K562 (cell line): ENCODE results near the gene TBC1D7. TPM values are rescaled to one million over a fixed set of nuclear protein-coding genes. Genes with fewer than 3 reads are reported as not detected.

Experiments
- ATAC-seq: fragments of 200-7000 bp; cut with Tn5 transposase; 3 replicates; pipeline ENCODE4 v1.9.1; 2020; ENCODE audit warnings: moderate library complexity
- BruUV-seq: library from RNA; stranded (reverse); fragments of 400-500 nt; replicated peaks from 2 replicates; lab custom pipeline; 2021; lab: Mats Ljungman, UMichigan
- CTCF ChIA-PET: fragments of 300-600 bp; formaldehyde crosslinking; extraction: SDS; loops from one replicate; lab custom pipeline; 2021; ENCODE audit warnings: low intra/inter-chr PET ratio; lab: Yijun Ruan, JAX
- POLR2A ChIA-PET: fragments of 300-600, 350-650 bp; sonication (Branson Sonifier 250); formaldehyde crosslinking; extraction: SDS; loops from one replicate; lab custom pipeline; 2021; ENCODE audit warnings: antibody characterized with exemption, inconsistent platforms; lab: Yijun Ruan, JAX
- DNase-seq, 4 experiments: peaks; one replicate each; pipeline versions ENCODE4 v3.0.0 to v3.0.0-alpha.2; 2011 to 2018; ENCODE audit warnings: low spot score in 3 of 4, mixed read lengths in 3 of 4; ENCODE audit errors: extremely low read depth in 1 of 4
- FAIRE-seq: peaks from 2 replicates; lab custom pipeline; 2011; peaks lifted over from hg19 to GRCh38; lab: Jason Lieb, UNC
- H2AFZ ChIP-seq: 2 replicates; pipeline ENCODE4 v1.6.0; 2011; ENCODE audit warnings: low read depth, low read length, control low read depth, inconsistent platforms
- H3K27ac ChIP-seq: fragments of 200-600 bp; 3 replicates; pipeline ENCODE4 v1.8.0; 2011; ENCODE audit warnings: low read depth, mild to moderate bottlenecking, control low read depth, inconsistent platforms, low read length, moderate library complexity, mixed read lengths; ENCODE audit errors: extremely low read depth
- H3K27me3 ChIP-seq, 2 experiments: fragments of 300-600 bp in 1 of 2; 2 replicates in 1 of 2; 3 replicates in 1 of 2; pipeline versions ENCODE4 v1.6.0 to v1.8.0; 2011; ENCODE audit warnings: inconsistent platforms in 2 of 2, low read length in 2 of 2, mild to moderate bottlenecking in 1 of 2, mixed read lengths in 1 of 2, moderate library complexity in 1 of 2; ENCODE audit not compliant: control insufficient read depth in 2 of 2, insufficient read depth in 2 of 2
- H3K36me3 ChIP-seq: fragments of 300-600 bp; 3 replicates; pipeline ENCODE4 v1.8.0; 2011; ENCODE audit warnings: mild to moderate bottlenecking, low read length, inconsistent platforms; ENCODE audit not compliant: control insufficient read depth, insufficient read depth
- H3K4me1 ChIP-seq, 2 experiments: fragments of 200-600 bp in 1 of 2; replicated peaks in 1 of 2; 2 replicates in 1 of 2; 3 replicates in 1 of 2; pipeline versions ENCODE4 v1.5.1 to v1.8.0; 2011; ENCODE audit warnings: inconsistent platforms in 2 of 2, low read length in 2 of 2, mild to moderate bottlenecking in 1 of 2, mixed read lengths in 1 of 2, moderate library complexity in 1 of 2; ENCODE audit not compliant: control insufficient read depth in 2 of 2, insufficient read depth in 2 of 2
- H3K4me2 ChIP-seq: 2 replicates; pipeline ENCODE4 v1.6.1; 2011; ENCODE audit warnings: low read length, control low read depth, inconsistent platforms, mixed read lengths; ENCODE audit not compliant: insufficient read depth
- H3K4me3 ChIP-seq: fragments of 200-600 bp; sonication (generic), shearing (Covaris generic); 2 replicates; pipeline ENCODE4 v1.5.1; 2016; ENCODE audit warnings: control low read depth, inconsistent platforms
- H3K79me2 ChIP-seq: fragments of 200-600 bp; 3 replicates; pipeline ENCODE4 v1.8.0; 2011; ENCODE audit warnings: low read length, inconsistent platforms; ENCODE audit not compliant: control insufficient read depth, insufficient read depth
- H3K9ac ChIP-seq, 2 experiments: 2 replicates each; pipeline versions ENCODE4 v1.6.0 to v1.6.1; 2011; ENCODE audit warnings: low read depth in 2 of 2, low read length in 2 of 2, control low read depth in 1 of 2, inconsistent platforms in 1 of 2, mild to moderate bottlenecking in 1 of 2, mixed read lengths in 1 of 2; ENCODE audit not compliant: insufficient read depth in 1 of 2
- H3K9me1 ChIP-seq: one replicate; pipeline ENCODE4 v1.6.0; 2011; ENCODE audit warnings: inconsistent platforms, mild to moderate bottlenecking, low read length, moderate library complexity; ENCODE audit not compliant: control insufficient read depth, insufficient read depth
- H3K9me3 ChIP-seq: replicated peaks from 2 replicates; pipeline ENCODE4 v1.5.1; 2011; ENCODE audit warnings: low read depth, low read length, inconsistent platforms; ENCODE audit not compliant: control insufficient read depth, insufficient read depth
- H4K20me1 ChIP-seq: replicated peaks from 2 replicates; pipeline ENCODE4 v1.6.1; 2011; ENCODE audit warnings: low read length, inconsistent platforms, mixed read lengths; ENCODE audit not compliant: control insufficient read depth, insufficient read depth
- CTBP1 ChIP-seq: fragments of 450-650 bp; IDR thresholded peaks from 2 replicates; pipeline ENCODE4 v1.6.1; 2016; ENCODE audit warnings: borderline replicate concordance
- GATA2 ChIP-seq: sonication (generic); formaldehyde crosslinking; IDR thresholded peaks from 2 replicates; pipeline ENCODE4 v1.4.0; 2020; ENCODE audit warnings: mild to moderate bottlenecking, missing genetic modification reagents
- MCM5 ChIP-seq: fragments of 450-650 bp; IDR thresholded peaks from 2 replicates; pipeline ENCODE4 v1.6.1; 2016; ENCODE audit warnings: low read depth
- RBM17 ChIP-seq: fragments of 200-400 bp; formaldehyde crosslinking; IDR thresholded peaks from 2 replicates; pipeline ENCODE4 v1.6.1; 2017; ENCODE audit warnings: low read depth, mild to moderate bottlenecking, low read length, borderline replicate concordance
- SETDB1 ChIP-seq: IDR thresholded peaks from one replicate; pipeline ENCODE4 v1.6.1; 2012; ENCODE audit warnings: low read length, control low read depth, inconsistent platforms
- TCF7 ChIP-seq: sonication (generic); IDR thresholded peaks from 2 replicates; pipeline ENCODE4 v1.6.1; 2016; ENCODE audit warnings: antibody characterized with exemption, borderline replicate concordance
- WHSC1 ChIP-seq: IDR thresholded peaks from one replicate; pipeline ENCODE4 v1.6.1; 2012; ENCODE audit warnings: low read length, control low read depth, inconsistent platforms
- ZNF507 ChIP-seq: conservative IDR thresholded peaks from 2 replicates; pipeline ENCODE4 v1.6.1; 2017; ENCODE audit warnings: missing genetic modification characterization, missing compliant biosample characterization
- ZNF778 ChIP-seq: fragments of 450-650 bp; formaldehyde crosslinking; IDR thresholded peaks from 2 replicates; pipeline ENCODE4 v1.4.0; 2020; ENCODE audit warnings: mild to moderate bottlenecking, moderate library complexity
- ZSCAN32 ChIP-seq: fragments of 450-650 bp; formaldehyde crosslinking; IDR thresholded peaks from 2 replicates; pipeline ENCODE4 v1.4.0; 2020; ENCODE audit warnings: mild to moderate bottlenecking, moderate library complexity
- WGBS: fragments of 100-300 bp; shearing (Covaris generic); methylation state at CpG from one replicate; pipeline ENCODE4 v1.1.6; 2016; ENCODE audit warnings: low coverage, mixed read lengths; ENCODE audit not compliant: insufficient coverage; ENCODE audit errors: missing lambda C conversion rate; 5-methylcytosine and 5-hydroxymethylcytosine counted together
- in situ Hi-C: fragments of 300-500 bp; cut with MboI; formaldehyde crosslinking; loops from 4 replicates; pipeline ENCODE4 v1.15.0; 2018; ENCODE audit warnings: inconsistent platforms, mixed read lengths
- intact Hi-C: fragments of 100-400 bp; cut with micrococcal nuclease; formaldehyde crosslinking; loops from 2 replicates; pipeline ENCODE4 v1.14.2; 2022
- polyA plus RNA-seq, 8 experiments: library from polyadenylated mRNA; depleted of rRNA in 4 of 8; stranded (reverse) in 5 of 8; unstranded in 3 of 8; fragments of >200 nt; fragmentation: Nextera tagmentation in 2 of 8; fragmentation: Illumina TruSeq in 1 of 8; extraction: Ambion mirVana in 2 of 8; extraction: Trizol in 1 of 8; gene quantifications; 2 replicates each; pipeline versions ENCODE4 v1.2.1 to v1.2.3, GENCODE V29; 2011 to 2014; ENCODE audit warnings: inconsistent platforms in 1 of 8, missing spikeins in 1 of 8
- total RNA-seq, 7 experiments: library from RNA; depleted of rRNA in 6 of 7; stranded (reverse); fragments of >200 nt in 6 of 7; fragmentation: Illumina TruSeq in 2 of 7; extraction: Trizol in 2 of 7; gene quantifications; 2 replicates each; pipeline versions ENCODE4 v1.2.1 to v1.2.3, GENCODE V29; 2011 to 2021; ENCODE audit warnings: low replicate concordance in 1 of 7
- TF ChIP-seq, protein P1 (sequence below), 2 experiments: fragments of 200-800 bp in 1 of 2; sonication (Bioruptor generic) in 1 of 2; sonication (generic) in 1 of 2; formaldehyde crosslinking in 1 of 2; IDR thresholded peaks in 1 of 2; conservative IDR thresholded peaks in 1 of 2; 2 replicates each; pipeline versions ENCODE4 v1.5.0 to v1.6.1; 2016 to 2020; ENCODE audit warnings: missing compliant biosample characterization in 1 of 2, missing genetic modification characterization in 1 of 2, missing genetic modification reagents in 1 of 2
- TF ChIP-seq, protein P2 (sequence below): sonication (generic); formaldehyde crosslinking; IDR thresholded peaks from 2 replicates; pipeline ENCODE4 v1.8.0; 2023; ENCODE audit warnings: mild to moderate bottlenecking, missing genetic modification reagents

Gene TBC1D7
- total and polyA plus RNA-seq, 9 of the 15 experiments (the other 6 are each of a cell fraction or from before 2014, with no cell fraction given): 49.4 to 107 (median 61.1) TPM

DNA sequence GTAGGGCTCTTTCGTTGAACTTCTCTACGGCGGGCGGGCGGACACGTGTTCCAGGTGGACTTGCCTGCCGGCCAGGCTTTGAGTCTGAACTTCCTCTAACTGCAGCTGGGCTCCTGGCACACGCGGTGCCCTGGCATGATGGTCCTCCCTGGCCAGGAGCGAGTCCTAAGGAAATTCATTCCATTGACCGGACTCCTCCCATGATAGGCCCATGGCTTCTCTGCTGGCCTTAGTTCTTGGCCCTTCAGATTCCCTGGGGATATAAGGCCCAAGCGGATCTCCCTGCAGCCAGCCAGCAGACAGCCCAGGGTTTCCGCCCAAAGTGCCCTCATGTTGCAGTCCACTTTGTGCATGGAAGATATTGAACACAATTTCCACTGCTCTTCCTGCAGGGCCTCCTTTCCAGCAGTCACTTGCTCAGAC is 39.4 kb downstream of the TBC1D7 start:
- Histone ChIP-seq H3K27me3 (no peaks in the 10 kb centered on the region), H3K9ac (no peak overlapping the region; a peak in 1 of 4 replicates), H3K36me3 (peaks cover 62% of the 10 kb centered on the region), H3K4me3 (no peak overlapping the region), H3K4me2 (no peak overlapping the region), H3K4me1 (peaks cover 7 to 11% of the 10 kb centered on the region in 2 experiments; a peak in 3 of 5 replicates), H3K79me2 (no peaks in the 10 kb centered on the region), H3K9me1 (no peaks in the 10 kb centered on the region), H3K9me3 (peaks cover 11% of the 10 kb centered on the region), H4K20me1 (no peaks in the 10 kb centered on the region), H3K27ac (no peak overlapping the region; the same call in 2 of the 3 replicates), H2AFZ (no peak overlapping the region)
- FAIRE-seq (no peak), DNase-seq (no peak), ATAC-seq (no peak)
- ChIA-PET CTCF (no interaction called here), POLR2A (interaction anchor here (1.9 kb wide), 1 partner anchor 14 kb away, joined by 5 read pairs; no protein-coding TSS in a partner anchor)
- no TSS peak for BruUV-seq
- intact Hi-C loops (loop anchor here (5.0 kb wide), 1 partner anchor 77 kb away; no protein-coding TSS in a partner anchor), in situ Hi-C loops (no loop called here)
- TF ChIP-seq CTBP1 (no peak), TCF7 (no peak), SETDB1 (peak; percentile 80), RBM17 (no peak), ZSCAN32 (no peak), ZNF507 (tag) (no peak), ZNF778 (CRISPR knock-in tag) (no peak), WHSC1 (peak; percentile 66), MCM5 (no peak), GATA2 (no peak)
- TF ChIP-seq, protein P1, sequence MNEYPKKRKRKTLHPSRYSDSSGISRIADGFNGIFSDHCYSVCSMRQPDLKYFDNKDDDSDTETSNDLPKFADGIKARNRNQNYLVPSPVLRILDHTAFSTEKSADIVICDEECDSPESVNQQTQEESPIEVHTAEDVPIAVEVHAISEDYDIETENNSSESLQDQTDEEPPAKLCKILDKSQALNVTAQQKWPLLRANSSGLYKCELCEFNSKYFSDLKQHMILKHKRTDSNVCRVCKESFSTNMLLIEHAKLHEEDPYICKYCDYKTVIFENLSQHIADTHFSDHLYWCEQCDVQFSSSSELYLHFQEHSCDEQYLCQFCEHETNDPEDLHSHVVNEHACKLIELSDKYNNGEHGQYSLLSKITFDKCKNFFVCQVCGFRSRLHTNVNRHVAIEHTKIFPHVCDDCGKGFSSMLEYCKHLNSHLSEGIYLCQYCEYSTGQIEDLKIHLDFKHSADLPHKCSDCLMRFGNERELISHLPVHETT (CRISPR knock-in tag; conservative IDR thresholded peaks at IDR 0.05 in 1 of 2, IDR thresholded peaks at IDR 0.05 in 1 of 2): no peak
- TF ChIP-seq, protein P2, sequence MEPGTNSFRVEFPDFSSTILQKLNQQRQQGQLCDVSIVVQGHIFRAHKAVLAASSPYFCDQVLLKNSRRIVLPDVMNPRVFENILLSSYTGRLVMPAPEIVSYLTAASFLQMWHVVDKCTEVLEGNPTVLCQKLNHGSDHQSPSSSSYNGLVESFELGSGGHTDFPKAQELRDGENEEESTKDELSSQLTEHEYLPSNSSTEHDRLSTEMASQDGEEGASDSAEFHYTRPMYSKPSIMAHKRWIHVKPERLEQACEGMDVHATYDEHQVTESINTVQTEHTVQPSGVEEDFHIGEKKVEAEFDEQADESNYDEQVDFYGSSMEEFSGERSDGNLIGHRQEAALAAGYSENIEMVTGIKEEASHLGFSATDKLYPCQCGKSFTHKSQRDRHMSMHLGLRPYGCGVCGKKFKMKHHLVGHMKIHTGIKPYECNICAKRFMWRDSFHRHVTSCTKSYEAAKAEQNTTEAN (CRISPR knock-in tag): no peak
- 98% methylated on average over 13 of the region's 13 CpGs for WGBS
